Measurements from ENCODE around the gene SLC25A29.
"Not testable (repeated sequence)": the region's sequence is repeated elsewhere in the genome, so short reads cannot be mapped to it uniquely, and the experiment has no call there.

The SLC25A29 gene

DNA sequence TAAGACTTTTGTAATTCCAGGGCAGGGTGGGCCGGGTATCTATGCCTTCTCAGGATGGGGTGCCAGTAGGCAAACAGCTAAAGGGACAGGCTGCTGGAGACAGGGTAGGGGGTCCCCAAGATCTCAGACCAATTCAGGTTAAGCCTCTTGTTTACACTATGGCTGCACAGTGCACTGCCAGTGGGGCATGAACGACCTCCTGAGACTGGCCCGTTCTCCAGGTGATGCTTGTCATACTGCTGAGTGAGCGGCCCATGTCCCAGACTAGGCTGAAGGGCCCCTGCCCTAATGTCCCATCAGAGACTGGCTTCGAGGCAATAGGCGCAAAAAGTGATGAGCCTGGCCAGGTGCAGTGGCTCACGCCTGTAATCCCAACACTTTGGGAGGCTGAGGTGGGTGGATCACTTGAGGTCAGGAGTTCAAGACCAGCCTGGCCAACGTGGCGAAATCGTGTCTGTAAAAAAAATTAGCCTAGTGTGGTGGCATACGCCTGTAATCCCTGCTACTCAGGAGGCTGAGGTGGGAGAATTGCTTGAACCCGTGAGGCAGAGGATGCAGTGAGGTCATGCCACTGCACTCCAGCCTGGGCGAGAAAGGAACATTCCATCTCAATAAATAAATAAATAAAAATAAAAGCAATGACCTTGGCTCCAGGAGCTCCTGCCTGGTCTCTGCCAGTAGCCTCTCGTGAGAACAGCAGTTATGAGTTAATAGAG lies 12.6 kb downstream of the SLC25A29 start:
- DNase-seq (ENCODE audit: low spot score), result no peak

DNA sequence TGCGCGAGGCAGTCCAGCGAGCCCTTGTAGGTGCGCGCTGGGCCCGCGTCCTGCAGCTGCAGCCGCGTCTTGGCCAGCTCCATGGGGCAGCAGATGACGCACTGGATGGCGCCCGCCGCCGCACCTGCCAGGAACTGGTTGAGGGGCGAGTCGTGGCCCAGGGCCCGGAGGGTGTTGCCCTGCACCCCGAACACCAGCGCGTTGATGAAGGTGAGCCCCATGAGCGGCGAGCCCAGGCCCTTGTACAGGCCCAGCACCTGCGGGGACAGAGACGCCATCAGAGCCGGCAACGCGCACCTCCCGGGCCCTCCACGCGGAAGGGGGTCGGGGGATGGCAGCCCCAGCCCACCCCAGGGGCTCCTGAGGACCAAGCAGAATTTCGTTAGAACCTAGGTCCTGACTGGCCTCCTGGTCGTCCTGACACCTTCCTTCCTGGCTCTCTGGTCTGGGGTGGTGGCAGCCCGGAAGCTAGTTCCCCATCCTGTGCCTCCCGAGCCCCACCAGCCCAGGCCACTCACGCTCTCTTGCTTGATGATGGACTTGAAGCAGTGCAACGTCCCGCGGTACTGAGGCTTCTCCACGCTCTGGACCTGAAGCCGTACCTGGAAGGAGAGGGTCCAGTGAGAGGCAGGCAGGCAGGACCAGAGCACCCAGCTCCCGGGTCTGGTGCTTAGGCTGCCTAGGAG lies 13.3 kb downstream of the SLC25A29 start:
- DNase-seq (ENCODE audit: low spot score), result no peak

DNA sequence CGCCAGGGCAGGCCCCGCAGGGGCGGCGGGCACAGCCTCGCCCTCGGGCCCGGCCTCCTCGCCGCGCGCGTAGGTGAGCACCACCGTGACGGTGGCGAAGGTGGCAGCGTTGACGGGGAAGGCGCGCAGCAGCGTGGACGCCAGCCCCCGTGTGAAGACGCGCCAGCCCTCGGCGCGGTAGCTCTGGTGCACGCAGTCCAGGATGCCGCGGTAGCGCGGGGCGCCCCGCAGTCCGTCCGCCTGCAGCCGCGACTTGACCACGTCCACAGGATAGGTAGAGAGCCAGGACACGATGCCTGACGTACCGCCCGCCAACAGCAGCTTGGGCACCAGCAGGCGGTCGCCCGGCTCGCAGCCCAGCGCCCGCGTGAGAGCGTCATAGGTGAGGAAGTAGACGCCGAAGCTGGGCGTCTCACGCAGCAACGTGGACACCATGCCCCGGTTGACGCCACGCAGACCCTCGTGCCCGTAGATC lies 13.9 kb downstream of the SLC25A29 start:
- DNase-seq (ENCODE audit: low spot score), result no peak

DNA sequence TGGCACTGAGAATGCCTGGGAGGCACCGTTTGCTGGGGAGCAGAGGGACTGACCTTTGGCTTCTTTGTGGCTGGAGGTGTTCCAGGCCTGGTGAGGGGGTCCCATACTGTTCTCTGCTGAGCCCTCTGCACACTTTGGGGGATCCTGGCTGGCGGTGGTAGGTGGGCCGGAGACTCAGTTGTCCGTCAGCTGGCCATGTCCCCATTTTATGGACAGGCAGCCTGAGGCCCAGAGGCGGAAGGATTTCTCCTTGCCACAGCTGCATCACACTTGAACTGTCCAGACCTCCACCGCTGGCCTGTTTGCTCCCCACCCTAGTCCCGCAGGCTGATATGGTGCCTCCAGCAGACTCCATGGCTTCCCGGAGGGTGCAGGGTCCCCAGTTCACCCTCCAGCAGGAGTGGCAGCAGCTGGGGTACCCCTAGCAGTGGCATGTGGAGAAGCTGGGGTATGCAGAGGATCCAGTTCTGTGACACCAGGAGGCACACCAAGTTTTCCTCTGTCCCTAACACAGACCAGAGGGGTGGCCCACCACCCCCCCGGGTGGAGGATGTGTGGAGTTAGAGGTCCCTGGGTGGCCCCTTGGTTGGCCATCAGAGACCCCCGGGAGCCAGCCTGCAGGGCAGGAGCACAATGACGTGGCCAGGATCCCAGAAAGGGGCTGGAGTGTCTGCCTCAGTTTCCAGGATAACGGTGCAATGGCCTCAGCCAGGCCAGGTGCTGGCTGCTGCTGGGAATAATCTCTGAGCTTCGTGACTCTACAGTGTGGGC lies 14.8 kb downstream of the SLC25A29 start:
- no peak for DNase-seq (ENCODE audit: low spot score)

DNA sequence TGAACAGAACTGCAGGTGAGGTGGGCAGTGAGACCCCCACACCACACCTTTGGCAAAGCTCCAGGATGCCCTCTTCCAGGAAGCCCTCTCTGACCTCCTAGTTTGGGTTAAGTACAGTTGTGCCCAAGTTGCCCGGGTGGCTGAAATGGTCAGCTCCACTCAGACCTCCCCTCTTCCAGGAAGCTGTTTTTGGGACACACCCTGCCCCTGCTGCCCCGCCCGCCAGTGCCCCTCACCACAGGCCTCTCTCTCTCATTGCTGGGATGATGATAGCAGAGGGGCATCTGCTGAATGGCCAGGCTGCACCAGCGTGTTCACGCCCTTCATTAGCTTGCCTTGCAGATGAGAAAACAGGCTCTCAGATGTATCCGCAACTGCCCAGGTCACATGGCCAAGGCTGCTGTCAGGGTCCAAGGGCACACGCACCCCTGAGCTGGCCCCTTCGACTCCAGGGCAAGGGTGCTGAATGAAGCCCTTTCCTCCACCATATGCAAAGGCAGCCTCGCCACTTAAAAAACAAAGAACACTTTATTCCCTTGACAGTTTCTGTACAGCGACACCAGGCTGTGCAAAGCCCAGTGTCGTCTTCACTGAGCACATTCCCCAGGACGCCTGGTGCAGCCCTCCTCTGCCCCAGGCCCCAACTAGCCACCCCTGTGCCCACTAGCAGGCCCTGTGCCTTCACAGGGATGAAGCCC lies 15.5 kb downstream of the SLC25A29 start:
- no peak for DNase-seq (ENCODE audit: low spot score)

DNA sequence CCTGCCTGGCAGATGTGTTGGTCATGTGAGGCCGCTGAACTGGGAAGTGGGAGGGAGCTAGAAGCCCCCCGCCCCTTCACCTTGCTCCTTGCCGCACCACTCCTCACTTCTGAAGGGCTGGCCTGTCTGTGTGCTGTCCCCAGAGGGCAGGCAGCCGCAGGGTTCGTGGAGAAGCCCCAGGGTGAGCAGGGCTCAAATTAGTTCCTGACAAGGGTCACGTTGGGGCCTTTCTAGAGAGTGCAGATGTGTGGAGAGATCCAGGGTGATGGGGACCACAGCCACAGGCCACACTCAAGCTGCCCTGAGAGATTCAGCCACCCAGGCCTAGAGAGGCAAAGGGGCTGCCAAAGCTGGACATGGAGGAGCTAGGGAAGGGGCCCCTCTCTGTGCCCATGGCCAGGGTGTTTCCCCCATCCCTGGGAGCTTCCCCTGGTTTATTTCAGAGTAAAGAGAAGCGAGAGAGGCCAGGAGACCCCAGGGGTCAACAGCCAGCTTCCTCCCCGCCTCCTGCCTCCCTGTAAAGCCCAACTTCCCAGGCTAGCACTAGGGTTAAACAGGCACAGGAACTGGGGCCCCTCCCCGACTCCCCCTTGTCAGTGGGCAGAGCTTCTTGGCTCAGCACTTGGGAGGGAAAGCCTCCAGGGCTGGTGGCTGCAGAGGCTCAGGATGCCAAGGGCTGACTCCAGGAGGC lies 16.2 kb downstream of the SLC25A29 start:
- DNase-seq (ENCODE audit: low spot score), result no peak

DNA sequence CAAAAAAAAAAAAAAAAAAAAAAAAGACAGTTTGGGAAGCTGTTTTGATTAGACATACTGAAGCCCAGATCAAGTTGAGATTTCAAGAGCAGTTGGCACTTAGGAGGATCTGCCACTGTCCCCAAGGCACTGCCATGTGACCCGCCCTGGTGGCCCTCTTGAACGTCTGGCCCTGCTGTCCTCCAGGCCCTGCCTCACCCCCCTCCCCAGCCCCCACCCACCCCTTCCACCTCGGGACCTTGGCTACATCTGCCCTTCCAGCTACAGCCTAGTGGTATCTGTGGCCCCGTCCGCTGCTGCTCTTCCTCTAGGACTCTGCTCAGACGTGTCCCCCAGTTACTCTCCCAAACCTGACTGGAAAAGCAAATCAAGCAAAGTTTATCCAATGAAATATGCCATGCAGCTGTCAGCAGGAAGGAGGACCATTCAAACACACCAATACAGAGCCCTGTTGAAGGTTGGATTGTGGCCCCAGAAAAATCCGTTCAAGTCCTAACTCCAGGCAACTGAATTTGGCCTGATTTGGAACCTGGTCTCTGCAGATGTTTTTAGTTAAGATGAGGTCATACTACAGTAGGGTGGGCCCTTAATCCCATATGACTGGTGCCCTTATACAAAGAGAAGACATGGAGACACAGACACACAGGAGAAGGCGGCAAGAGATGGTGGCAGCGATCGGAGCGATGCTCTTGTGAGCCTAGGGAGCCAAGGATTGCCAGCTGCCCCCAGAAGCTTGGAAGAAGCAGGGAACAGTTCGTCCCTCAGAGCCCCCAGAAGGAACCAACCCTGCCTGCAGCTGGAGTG lies 17.7 kb downstream of the SLC25A29 start:
- no peak for DNase-seq (ENCODE audit: low spot score)

DNA sequence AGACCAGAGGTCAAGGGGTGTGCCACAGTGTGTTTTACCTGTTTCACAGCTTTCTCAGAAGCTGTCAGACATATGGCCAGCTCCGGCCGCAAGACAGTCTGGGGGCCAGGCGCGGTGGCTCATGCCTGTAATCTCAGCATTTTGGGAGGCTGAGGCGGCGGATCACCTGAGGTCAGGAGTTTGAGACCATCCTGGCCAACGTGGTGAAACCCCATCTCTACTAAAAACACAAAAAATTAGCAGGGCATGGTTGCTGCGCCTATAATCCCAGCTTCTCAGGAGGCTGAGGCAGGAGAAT lies 18.3 kb downstream of the SLC25A29 start:
- DNase-seq (ENCODE audit: low spot score), result not testable (repeated sequence)

DNA sequence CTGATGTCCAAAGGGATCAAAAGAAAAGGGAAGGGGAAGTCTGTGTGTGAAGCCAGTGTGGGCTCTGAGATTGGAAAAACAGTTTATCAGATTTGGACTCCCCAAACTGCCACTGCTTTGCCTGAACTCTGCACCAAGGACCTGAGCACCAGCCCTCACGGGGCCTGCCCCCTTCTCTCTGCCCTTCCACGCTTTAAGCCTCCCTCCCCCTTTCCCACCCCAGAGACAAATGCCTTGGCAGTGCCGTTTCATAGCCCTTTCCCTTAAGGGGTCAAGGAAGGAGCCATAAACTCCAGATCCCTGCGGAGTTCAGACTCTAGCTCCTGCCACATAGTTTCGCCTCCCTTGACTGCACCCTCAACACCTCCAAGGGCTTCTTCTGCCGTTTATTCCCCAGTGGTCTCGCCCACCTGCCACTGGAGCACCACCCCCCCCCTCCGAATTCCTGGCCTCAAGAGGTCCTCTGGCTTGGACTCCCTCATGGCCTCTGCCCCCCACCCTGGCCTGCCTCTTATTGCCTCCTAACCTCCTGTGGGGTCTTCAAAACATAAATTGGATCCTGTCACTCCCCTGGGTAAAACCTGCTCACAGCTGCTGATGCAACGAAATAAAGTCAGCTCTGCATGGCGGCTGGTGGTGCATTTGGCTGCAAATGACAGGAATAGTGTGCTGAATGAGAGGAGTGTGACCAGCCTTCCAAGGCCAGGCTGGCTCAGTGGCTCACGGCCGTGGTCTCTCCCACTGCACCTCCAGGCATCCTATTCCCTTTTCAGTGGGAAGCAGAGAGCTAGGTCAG lies 18.8 kb downstream of the SLC25A29 start:
- no peak for DNase-seq (ENCODE audit: low spot score)

DNA sequence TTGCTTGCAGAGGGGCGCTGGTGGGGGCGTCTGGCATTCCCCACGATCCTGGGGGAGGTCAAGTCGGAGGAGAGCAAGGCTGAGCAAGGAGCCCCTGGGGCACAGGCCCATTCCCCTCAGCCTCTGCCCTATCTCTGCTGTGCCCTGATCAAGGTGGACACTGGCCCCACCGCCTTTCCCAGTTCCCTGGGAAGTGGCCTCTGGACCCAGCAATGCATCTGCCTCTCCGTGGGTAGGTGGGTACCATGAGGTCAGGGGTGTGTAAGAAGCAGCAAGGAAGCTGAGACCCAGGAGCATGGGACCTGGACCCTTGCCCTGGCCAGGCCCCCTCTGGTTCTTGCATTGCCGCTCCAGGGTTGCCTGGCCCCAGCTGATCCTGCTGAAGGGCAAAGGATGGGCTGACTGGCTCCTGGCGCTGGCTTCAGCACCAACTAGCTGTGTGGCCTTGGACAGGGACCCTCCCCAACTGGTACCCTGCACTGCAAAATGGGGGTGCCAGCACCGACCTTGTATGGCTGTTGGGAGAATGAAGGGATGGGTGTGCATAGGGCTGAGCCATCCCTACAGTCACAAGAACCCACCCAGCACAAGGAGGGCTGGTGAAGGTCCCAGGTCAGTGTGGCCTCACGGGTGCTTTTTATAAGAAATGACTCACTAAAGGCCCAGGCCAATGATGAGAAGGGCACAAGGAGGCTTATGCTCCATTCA lies 19.6 kb downstream of the SLC25A29 start:
- no peak for DNase-seq (ENCODE audit: low spot score)

DNA sequence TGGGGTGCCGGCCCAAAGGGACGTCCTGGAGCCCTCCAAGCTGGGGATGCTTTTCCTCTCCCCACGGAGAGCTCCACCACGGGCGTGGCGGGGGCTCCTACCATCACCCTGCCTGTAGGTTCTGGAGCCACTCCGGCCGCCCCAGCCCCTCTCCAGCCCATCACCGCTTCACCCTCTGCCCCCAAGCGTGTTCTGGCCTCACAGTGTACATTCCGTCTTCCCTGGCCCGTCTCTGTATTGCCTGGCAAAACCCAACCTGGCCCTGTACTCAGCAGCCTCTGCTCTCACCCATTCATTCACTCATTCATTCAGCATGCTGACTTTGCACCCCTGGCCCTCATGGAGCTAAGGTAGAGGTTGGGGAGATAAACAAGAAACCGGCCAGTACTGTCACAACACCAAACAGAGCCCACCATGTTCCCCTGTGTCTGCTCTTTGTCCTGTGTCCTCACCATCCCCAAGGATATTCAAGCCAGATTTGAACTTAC lies 20.3 kb downstream of the SLC25A29 start:
- no peak for DNase-seq (ENCODE audit: low spot score)

DNA sequence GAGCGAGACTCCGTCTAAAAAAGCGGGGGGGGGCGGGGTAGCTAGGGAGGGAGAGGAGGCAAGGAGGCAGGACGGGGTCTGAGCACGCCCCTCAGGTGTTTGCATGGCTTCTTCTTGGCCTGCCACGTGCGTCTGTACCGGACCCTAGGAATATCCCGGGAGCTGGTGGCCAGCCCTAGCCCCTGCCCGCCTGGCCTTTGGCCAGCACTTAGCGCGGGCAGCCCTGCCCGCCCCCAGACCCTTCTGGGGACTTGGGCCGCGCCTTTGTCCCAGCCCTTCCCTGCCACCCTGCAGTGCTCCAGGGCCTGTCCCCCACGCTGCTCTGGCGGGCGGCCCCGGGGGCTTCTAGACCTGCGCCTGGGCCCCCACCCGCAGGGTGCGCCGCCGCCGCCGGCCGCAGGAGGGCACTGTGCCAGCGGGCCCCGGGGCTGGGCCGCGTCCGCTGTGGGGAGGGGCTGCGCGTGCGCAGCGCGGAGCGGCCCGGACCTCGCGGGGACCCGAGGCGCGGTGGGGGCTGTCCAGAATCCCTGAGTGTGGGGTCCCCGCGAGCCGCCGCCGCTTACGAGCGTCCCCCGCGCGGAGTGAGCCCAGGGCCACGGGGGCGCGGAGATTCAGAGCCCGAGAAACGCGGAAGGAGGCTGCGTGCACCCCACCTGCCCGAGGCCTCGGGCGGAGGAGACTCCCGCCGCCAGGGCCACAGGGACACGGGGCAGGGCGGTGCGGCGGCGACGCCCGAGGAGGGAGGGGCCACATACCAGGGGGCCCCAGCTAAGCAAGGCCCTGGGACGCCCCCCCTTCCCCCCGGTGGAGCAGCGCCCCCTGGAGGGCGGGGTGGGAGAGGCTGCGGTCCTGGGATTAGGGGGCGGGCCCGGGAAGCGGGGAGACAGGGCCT lies 21.0 kb downstream of the SLC25A29 start:
- DNase-seq (ENCODE audit: low spot score), result peak; percentile 94

DNA sequence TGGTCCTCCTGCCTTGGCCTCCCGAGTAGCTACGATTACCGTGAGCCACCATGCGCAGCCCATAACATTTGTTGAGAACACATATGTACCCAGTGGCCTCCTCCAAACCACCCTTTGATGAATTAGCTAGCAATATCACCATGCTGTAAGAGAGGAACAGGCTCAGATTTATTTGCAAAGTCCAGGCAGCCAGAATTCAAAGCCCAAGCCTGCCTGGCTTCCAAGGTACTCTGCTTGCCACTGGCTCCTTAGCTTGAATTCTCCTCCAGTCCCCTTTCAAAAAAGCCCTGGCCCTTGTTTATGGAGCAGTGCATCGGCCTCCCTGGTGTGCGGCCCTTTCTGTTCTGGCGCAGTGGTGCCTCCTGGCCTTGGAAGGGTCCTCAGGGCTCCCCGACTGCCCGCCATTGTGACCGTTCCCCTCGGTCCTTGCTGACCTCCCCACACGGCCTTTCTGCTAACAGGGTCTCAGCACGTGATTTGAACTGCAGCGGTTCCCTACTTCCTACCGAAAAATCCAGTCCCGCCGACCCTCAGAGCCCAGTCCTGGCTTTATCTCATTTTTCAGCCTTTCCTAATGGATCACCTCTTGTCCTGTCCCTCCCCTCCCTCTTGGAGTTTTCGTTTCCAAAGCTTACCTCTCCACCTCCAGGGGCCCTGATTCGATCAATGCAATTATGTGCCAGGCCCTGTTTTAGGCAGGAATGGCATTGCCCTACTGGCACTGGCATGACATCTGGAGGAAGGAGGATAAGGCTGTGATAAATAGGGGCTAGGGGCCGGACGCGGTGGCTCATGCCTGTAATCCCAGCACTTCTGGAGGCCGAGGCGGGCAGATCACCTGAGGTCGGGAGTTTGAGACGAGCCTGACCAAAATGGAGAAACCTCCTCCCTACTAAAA lies 22.0 kb downstream of the SLC25A29 start:
- no peak for DNase-seq (ENCODE audit: low spot score)

DNA sequence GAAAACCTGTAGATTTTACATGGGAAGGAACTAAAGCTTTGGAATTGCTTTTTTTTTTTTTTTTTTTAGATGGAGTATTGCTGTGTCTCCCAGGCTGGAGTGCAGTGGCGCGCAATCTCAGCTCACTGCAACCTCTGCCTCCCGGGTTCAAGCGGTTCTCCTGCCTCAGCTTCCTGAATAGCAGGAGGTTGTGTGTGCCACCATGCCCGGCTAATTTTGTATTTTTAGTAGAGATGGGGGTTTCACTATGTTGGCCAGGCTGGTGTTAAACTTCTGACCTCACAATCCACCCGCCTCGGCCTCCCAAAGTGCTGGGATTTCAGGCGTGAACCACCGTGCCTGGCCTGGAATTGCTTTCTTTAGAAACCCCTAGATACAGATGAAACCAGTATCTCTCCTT lies 22.8 kb downstream of the SLC25A29 start:
- DNase-seq (ENCODE audit: low spot score), result not testable (repeated sequence)

DNA sequence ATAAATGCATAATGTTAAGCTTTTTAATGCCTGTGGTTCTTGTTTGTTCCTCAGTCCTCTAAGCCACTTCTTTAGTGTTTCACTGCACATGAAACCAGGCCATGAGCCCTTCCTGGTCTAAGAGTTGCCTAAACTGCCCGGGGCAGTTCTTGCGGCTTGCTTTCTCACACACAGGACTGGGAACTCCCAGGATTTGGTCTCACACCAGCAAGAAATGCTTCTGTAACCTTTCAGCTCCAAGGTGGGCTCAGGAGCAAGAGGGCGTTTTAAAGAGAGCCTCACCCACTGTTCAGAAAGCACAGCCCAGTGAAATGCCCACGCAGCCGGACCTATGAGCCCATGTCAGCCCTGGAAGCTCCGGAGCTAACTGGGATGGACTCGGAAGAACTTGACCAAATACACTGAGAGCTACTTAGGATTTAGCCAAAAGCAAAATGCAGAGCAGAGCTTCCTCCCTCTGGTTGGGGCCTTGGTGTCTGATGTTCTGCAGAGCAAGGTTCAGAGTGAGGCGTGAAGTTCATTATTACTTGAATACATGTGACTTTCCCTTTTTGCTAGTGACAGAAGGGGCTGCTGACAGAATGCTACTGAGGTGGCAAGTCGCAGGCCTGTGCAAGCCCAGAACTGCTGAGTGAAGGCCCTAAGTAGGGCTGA lies 23.4 kb downstream of the SLC25A29 start:
- no peak for DNase-seq (ENCODE audit: low spot score)

DNA sequence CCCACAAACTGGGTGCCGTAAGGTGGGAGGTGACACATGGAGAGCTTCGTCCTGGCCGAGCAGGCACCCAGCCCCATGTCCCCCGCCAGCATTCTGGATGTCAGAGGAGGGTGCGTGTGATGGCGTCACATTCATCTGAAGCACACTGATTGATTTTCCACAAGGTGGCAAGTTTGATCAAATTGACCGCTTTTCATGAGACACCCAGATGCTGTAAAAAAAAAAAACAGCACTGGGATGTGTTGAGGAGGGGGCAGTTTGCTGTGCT lies 24.2 kb downstream of the SLC25A29 start:
- no peak for DNase-seq (ENCODE audit: low spot score)
